C4-2B (cell line): Measurements from ENCODE around the gene C11orf21.

Experiments
- ZFX ChIP-seq: fragments of 450-650 bp; IDR thresholded peaks from 2 replicates; pipeline ENCODE4 v1.6.1; 2017
- TF ChIP-seq, protein P1 (sequence below): fragments of 450-650 bp; conservative IDR thresholded peaks from 2 replicates; pipeline ENCODE4 v1.5.1; 2017; ENCODE audit warnings: mild to moderate bottlenecking

DNA sequence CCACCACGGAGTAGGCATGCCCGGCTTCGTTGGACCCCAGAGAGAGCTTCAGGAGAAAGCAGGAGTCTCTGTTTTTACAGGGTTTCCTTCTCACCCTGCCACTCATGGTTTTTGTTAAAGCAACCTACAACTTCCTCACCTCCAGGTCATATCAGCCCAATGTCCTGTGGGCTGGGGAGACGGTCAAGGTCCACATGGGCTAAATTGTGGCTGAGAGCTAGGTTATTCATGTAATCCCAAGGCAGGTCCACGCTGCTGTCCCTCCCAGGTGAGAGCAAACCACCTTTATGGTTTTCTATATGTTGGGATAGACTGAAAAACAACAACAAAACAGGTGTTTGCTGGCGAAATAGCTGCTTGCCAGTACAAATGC, 19.6 kb upstream of the C11orf21 start:
- TF ChIP-seq, protein P1, sequence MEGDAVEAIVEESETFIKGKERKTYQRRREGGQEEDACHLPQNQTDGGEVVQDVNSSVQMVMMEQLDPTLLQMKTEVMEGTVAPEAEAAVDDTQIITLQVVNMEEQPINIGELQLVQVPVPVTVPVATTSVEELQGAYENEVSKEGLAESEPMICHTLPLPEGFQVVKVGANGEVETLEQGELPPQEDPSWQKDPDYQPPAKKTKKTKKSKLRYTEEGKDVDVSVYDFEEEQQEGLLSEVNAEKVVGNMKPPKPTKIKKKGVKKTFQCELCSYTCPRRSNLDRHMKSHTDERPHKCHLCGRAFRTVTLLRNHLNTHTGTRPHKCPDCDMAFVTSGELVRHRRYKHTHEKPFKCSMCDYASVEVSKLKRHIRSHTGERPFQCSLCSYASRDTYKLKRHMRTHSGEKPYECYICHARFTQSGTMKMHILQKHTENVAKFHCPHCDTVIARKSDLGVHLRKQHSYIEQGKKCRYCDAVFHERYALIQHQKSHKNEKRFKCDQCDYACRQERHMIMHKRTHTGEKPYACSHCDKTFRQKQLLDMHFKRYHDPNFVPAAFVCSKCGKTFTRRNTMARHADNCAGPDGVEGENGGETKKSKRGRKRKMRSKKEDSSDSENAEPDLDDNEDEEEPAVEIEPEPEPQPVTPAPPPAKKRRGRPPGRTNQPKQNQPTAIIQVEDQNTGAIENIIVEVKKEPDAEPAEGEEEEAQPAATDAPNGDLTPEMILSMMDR: no peak
- no peak for TF ChIP-seq ZFX
